ENCODE measurements around the gene NT5DC3. TPM values are rescaled to one million over a fixed set of nuclear protein-coding genes. Genes with fewer than 3 reads are reported as not detected.

NT5DC3 gene
- total RNA-seq, result 3.1 TPM
- long read RNA-seq, partial matches to known transcripts, result 0 of 1 reads
- long read RNA-seq, other reads (novel, unspliced or antisense), result 1 of 1 reads

- Histone ChIP-seq H3K36me3 (no peaks in the 10 kb centered on the region), H3K4me1 (peaks cover 25% of the 10 kb centered on the region), H3K4me3 (peak within 1 kb of the TSS; percentile 86), H3K27me3 (ENCODE audit: low read depth) (no peaks in the 10 kb centered on the region), H3K27ac (replicated peaks) (peak within 1 kb of the TSS; percentile 92), H3K9me3 (replicated peaks) (no peaks in the 10 kb centered on the region)
- no peak for TF ChIP-seq CTCF (IDR thresholded peaks at IDR 0.05; ENCODE audit: borderline replicate concordance)
- peak; percentile 78 for DNase-seq
- intact Hi-C loops (cut with micrococcal nuclease), result no loop called here
Observed at GRCh38 chr12:103840876-103841689, at the start of gene NT5DC3. NT5DC3 (minus strand) TSS chr12:103841234; CDS start chr12:103841156, 78 bp downstream.

- H3K4me1 ChIP-seq, result no peaks in the 10 kb centered on the region
- no peak overlapping the region for H3K4me3 ChIP-seq
- no peaks in the 10 kb centered on the region for H3K36me3 ChIP-seq
- no peak for DNase-seq
- no peak overlapping the region for H3K27ac ChIP-seq (replicated peaks)
- H3K27me3 ChIP-seq (ENCODE audit: low read depth), result no peaks in the 10 kb centered on the region
- TF ChIP-seq CTCF (IDR thresholded peaks at IDR 0.05; ENCODE audit: borderline replicate concordance), result no peak
- intact Hi-C loops (cut with micrococcal nuclease), result no loop called here
- H3K9me3 ChIP-seq (replicated peaks), result no peaks in the 10 kb centered on the region
Observed at GRCh38 chr12:103887738-103888137, 46.7 kb upstream of the NT5DC3 start.

- H3K27me3 ChIP-seq (ENCODE audit: low read depth), result no peaks in the 10 kb centered on the region
- H3K4me3 ChIP-seq, result no peak overlapping the region
- no peak for TF ChIP-seq CTCF (IDR thresholded peaks at IDR 0.05; ENCODE audit: borderline replicate concordance)
- no peak overlapping the region for H3K27ac ChIP-seq (replicated peaks)
- no peaks in the 10 kb centered on the region for H3K9me3 ChIP-seq (replicated peaks)
- no peak for DNase-seq
- intact Hi-C loops (cut with micrococcal nuclease), result no loop called here
- no peaks in the 10 kb centered on the region for H3K36me3 ChIP-seq
- no peaks in the 10 kb centered on the region for H3K4me1 ChIP-seq
Observed at GRCh38 chr12:103886195-103886797, 45.3 kb upstream of the NT5DC3 start.

- Histone ChIP-seq H3K27me3 (ENCODE audit: low read depth) (no peaks in the 10 kb centered on the region), H3K4me1 (no peaks in the 10 kb centered on the region), H3K4me3 (no peak overlapping the region), H3K36me3 (no peaks in the 10 kb centered on the region), H3K9me3 (replicated peaks) (no peaks in the 10 kb centered on the region), H3K27ac (replicated peaks) (no peak overlapping the region)
- peak; percentile 52 for TF ChIP-seq CTCF (IDR thresholded peaks at IDR 0.05; ENCODE audit: borderline replicate concordance)
- no peak for DNase-seq
- intact Hi-C loops (cut with micrococcal nuclease), result no loop called here
Observed at GRCh38 chr12:103884316-103884715, 43.3 kb upstream of the NT5DC3 start.

- Histone ChIP-seq H3K9me3 (replicated peaks) (no peaks in the 10 kb centered on the region), H3K4me1 (no peaks in the 10 kb centered on the region), H3K4me3 (no peak overlapping the region), H3K36me3 (no peaks in the 10 kb centered on the region), H3K27me3 (ENCODE audit: low read depth) (no peaks in the 10 kb centered on the region), H3K27ac (replicated peaks) (no peak overlapping the region)
- no peak for TF ChIP-seq CTCF (IDR thresholded peaks at IDR 0.05; ENCODE audit: borderline replicate concordance)
- DNase-seq, result no peak
- intact Hi-C loops (cut with micrococcal nuclease), result no loop called here
Observed at GRCh38 chr12:103883908-103884307, 42.9 kb upstream of the NT5DC3 start.
